ENCODE measurements around the gene GRM1. TPM values are rescaled to one million over a fixed set of nuclear protein-coding genes. Genes with fewer than 3 reads are reported as not detected.

GRM1 gene
- total and polyA plus RNA-seq, 3 donors from 2014 or later, result 1.3 to 5.6 (median 2.0) TPM

DNA sequence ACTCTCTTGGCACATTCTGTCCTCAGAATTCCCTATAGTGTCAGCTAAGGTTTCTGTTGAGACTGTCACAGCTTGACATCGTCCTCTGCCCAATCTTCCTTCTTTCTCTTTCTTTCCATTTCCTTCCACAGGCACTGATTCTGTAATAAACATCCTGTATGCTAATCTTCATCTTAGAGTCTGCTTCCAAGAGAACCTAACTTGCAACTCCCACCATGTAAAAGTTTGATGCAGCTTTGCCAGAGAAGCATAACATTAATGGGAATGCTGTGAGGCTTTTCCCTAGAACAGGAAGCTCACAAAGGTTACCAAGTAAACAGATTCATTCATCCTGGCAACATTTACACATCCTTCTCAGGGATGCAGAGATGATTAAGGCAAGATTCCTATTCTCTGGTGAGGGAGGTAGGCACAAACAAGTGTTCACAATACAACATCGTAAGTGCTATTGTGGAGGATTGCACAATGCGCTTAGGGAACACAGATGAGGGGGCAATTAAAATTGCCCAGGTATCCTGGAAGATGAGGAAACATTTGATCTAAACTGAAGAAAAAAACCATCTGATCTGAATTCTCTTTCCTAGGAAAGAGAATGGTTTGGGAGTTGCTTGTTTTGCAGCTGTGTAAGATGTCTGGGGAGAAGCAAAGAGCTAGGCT lies 74.7 kb downstream of the GRM1 start:
- no peak overlapping the region for H3K27ac ChIP-seq
- H3K9me3 ChIP-seq, result no peaks in the 10 kb centered on the region
- H3K4me1 ChIP-seq, result no peaks in the 10 kb centered on the region
- no peaks in the 10 kb centered on the region for H3K36me3 ChIP-seq (ENCODE audit: low read depth, missing control alignments)
- H3K27me3 ChIP-seq, result no peaks in the 10 kb centered on the region
- WGBS, 2 donors, result 63 to 81% methylated on average over 3 of the region's 3 CpGs
- no peak for TF ChIP-seq POLR2A (IDR thresholded peaks at IDR 0.05)
- TF ChIP-seq, protein P1, sequence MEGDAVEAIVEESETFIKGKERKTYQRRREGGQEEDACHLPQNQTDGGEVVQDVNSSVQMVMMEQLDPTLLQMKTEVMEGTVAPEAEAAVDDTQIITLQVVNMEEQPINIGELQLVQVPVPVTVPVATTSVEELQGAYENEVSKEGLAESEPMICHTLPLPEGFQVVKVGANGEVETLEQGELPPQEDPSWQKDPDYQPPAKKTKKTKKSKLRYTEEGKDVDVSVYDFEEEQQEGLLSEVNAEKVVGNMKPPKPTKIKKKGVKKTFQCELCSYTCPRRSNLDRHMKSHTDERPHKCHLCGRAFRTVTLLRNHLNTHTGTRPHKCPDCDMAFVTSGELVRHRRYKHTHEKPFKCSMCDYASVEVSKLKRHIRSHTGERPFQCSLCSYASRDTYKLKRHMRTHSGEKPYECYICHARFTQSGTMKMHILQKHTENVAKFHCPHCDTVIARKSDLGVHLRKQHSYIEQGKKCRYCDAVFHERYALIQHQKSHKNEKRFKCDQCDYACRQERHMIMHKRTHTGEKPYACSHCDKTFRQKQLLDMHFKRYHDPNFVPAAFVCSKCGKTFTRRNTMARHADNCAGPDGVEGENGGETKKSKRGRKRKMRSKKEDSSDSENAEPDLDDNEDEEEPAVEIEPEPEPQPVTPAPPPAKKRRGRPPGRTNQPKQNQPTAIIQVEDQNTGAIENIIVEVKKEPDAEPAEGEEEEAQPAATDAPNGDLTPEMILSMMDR (IDR thresholded peaks at IDR 0.05), result no peak
- intact Hi-C loops (cut with DNase I; ENCODE audit: low total_unique reads), result no loop called here
- DNase-seq, result no peak
- H3K4me3 ChIP-seq, result no peak overlapping the region

DNA sequence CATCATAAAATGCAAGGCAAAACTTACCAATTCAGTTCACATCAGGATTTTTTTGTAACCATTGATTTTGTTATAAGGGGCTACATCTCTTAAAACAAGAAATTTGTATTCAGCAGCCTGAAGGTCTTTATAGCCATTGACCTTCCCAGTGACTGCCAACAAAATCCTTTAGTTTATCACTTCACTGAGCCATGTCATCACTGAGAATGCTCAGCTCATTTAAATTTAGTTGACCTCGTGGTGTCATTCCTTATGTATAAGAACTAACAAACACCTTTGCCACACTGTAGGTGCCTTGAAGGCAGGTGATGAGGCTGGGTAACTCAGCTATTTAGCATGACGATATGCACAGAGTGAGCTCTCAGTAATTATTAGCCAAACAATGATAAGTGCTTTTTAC lies 77.7 kb downstream of the GRM1 start:
- WGBS, 2 donors, result 83 to 85% methylated on average over 2 of the region's 2 CpGs
- DNase-seq, result no peak

DNA sequence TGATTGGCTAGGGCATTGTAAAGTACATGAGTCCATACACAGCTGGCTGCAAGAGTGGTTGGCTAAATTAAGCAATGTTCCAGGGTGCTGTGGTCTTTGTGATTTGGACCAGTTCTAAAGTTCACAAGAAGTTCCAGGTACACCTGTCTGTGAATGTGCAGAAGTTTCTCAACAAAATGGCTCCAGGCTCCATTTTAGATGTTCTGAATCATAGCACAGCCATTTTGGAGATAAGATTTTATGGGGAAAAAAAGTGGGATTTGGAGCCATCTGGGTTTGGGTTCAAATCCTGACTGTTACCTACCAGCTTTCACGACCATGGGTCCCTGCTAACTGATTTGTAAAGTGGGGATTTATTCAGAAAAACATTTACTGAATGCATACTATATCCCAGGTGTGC lies 82.1 kb downstream of the GRM1 start:
- H3K9me3 ChIP-seq, result no peaks in the 10 kb centered on the region
- no peak overlapping the region for H3K27ac ChIP-seq
- H3K4me1 ChIP-seq, result no peaks in the 10 kb centered on the region
- intact Hi-C loops (cut with DNase I; ENCODE audit: low total_unique reads), result no loop called here
- no peaks in the 10 kb centered on the region for H3K36me3 ChIP-seq (ENCODE audit: low read depth, missing control alignments)
- no peak for TF ChIP-seq POLR2A (IDR thresholded peaks at IDR 0.05)
- TF ChIP-seq, protein P1 (IDR thresholded peaks at IDR 0.05), result no peak
- no peak for DNase-seq
- WGBS, 2 donors, result 60 to 63% methylated on average over 1 of the region's 1 CpG
- no peak overlapping the region for H3K4me3 ChIP-seq
- H3K27me3 ChIP-seq, result no peaks in the 10 kb centered on the region

More for the DNA sequence above, 77.7 kb downstream of the GRM1 start:
- TF ChIP-seq POLR2A (IDR thresholded peaks at IDR 0.05), result no peak
- TF ChIP-seq, protein P1 (IDR thresholded peaks at IDR 0.05), result no peak
- H3K4me3 ChIP-seq, result no peak overlapping the region
- H3K9me3 ChIP-seq, result no peaks in the 10 kb centered on the region
- no peaks in the 10 kb centered on the region for H3K36me3 ChIP-seq (ENCODE audit: low read depth, missing control alignments)
- H3K4me1 ChIP-seq, result no peaks in the 10 kb centered on the region
- H3K27me3 ChIP-seq, result no peaks in the 10 kb centered on the region
- H3K27ac ChIP-seq, result no peak overlapping the region
- intact Hi-C loops (cut with DNase I; ENCODE audit: low total_unique reads), result no loop called here

DNA sequence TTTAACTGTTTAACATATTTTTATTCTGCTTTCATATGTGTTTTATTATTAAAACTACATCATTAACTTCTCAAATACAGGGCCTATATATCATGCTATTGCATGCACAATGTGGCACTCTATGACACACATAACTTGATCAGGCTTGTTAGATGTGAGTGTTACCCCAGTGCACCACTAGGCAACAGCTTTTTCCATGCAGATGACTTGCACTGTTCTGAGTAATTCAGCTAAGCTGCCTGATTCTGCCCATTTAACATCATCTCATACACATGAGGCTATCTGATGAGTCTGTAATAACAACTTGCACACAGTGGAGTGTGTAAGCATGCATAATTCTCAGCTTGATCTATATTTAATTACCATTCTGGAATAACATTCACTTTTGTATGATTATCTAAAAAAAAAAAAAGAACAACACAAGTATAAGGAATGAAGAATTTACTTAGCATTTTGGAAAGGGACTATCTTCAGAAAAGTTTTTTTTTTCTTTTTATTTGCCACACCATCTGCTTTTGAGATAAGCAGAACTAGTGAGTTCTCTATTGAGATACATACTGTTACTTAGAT lies 83.1 kb downstream of the GRM1 start:
- no peak overlapping the region for H3K27ac ChIP-seq
- no peak for TF ChIP-seq POLR2A (IDR thresholded peaks at IDR 0.05)
- TF ChIP-seq, protein P1 (IDR thresholded peaks at IDR 0.05), result no peak
- no peak overlapping the region for H3K4me3 ChIP-seq
- no peaks in the 10 kb centered on the region for H3K27me3 ChIP-seq
- intact Hi-C loops (cut with DNase I; ENCODE audit: low total_unique reads), result no loop called here
- no peak for DNase-seq
- H3K9me3 ChIP-seq, result no peaks in the 10 kb centered on the region
- H3K4me1 ChIP-seq, result no peaks in the 10 kb centered on the region
- H3K36me3 ChIP-seq (ENCODE audit: low read depth, missing control alignments), result no peaks in the 10 kb centered on the region
